ENCODE measurements around the gene GAS2L1. TPM values are rescaled to one million over a fixed set of nuclear protein-coding genes. Genes with fewer than 3 reads are reported as not detected.

GAS2L1 gene
- polyA plus RNA-seq, 1 donor from 2014 or later, result 0.77 TPM

GRCh38 chr22:29317827-29318454 lies 11.5 kb downstream of the GAS2L1 start:
- TF ChIP-seq EP300 (conservative IDR thresholded peaks at IDR 0.05; ENCODE audit: poor library complexity, severe bottlenecking) (no peak), TAF1 (IDR thresholded peaks at IDR 0.05; ENCODE audit: low read depth) (no peak), RAD21 (conservative IDR thresholded peaks at IDR 0.05) (no peak), REST (IDR thresholded peaks at IDR 0.05; ENCODE audit: borderline replicate concordance) (no peak), EZH2 (IDR thresholded peaks at IDR 0.05; ENCODE audit: borderline replicate concordance, insufficient read depth, low read length, poor library complexity, severe bottlenecking) (no peak), CTCF (IDR thresholded peaks at IDR 0.05; ENCODE audit: poor library complexity, severe bottlenecking) (no peak), POLR2AphosphoS5 (IDR thresholded peaks at IDR 0.05) (no peak), MXI1 (conservative IDR thresholded peaks at IDR 0.05; ENCODE audit: poor library complexity, severe bottlenecking) (no peak), SMC3 (conservative IDR thresholded peaks at IDR 0.05; ENCODE audit: poor library complexity) (no peak)
- Histone ChIP-seq H3K79me2 (replicated peaks; ENCODE audit: insufficient read depth, low read length) (no peaks in the 10 kb centered on the region), H3K36me3 (ENCODE audit: insufficient read depth, low read length) (no peaks in the 10 kb centered on the region), H3K4me3 (ENCODE audit: low read length) (no peak overlapping the region), H4K20me1 (ENCODE audit: insufficient read depth) (no peaks in the 10 kb centered on the region), H3K4me2 (ENCODE audit: low read length) (no peak overlapping the region), H3K9me3 (ENCODE audit: low read length) (no peaks in the 10 kb centered on the region), H3F3A (ENCODE audit: insufficient read depth, low read length, poor library complexity, severe bottlenecking) (no peaks in the 10 kb centered on the region), H3K9ac (ENCODE audit: low read length) (no peak overlapping the region), H3K27me3 (ENCODE audit: insufficient read depth, low read depth, low read length) (peaks cover 39% of the 10 kb centered on the region), H3K27ac (ENCODE audit: low read length) (no peak overlapping the region), H3K9me2 (ENCODE audit: insufficient read depth, low read length) (no peaks in the 10 kb centered on the region), H2AFZ (ENCODE audit: low read depth, low read length) (no peak overlapping the region)

- H2AFZ ChIP-seq (ENCODE audit: low read depth, low read length), result no peak overlapping the region
- no peaks in the 10 kb centered on the region for H3K9me3 ChIP-seq (ENCODE audit: low read length)
- peaks cover 27% of the 10 kb centered on the region for H3K27me3 ChIP-seq (ENCODE audit: insufficient read depth, low read depth, low read length)
- no peaks in the 10 kb centered on the region for H3K79me2 ChIP-seq (replicated peaks; ENCODE audit: insufficient read depth, low read length)
- H3F3A ChIP-seq (ENCODE audit: insufficient read depth, low read length, poor library complexity, severe bottlenecking), result no peaks in the 10 kb centered on the region
- H3K4me2 ChIP-seq (ENCODE audit: low read length), result no peak overlapping the region
- TF ChIP-seq EZH2 (IDR thresholded peaks at IDR 0.05; ENCODE audit: borderline replicate concordance, insufficient read depth, low read length, poor library complexity, severe bottlenecking) (no peak), SMC3 (conservative IDR thresholded peaks at IDR 0.05; ENCODE audit: poor library complexity) (no peak), REST (IDR thresholded peaks at IDR 0.05; ENCODE audit: borderline replicate concordance) (no peak), CTCF (IDR thresholded peaks at IDR 0.05; ENCODE audit: poor library complexity, severe bottlenecking) (no peak), EP300 (conservative IDR thresholded peaks at IDR 0.05; ENCODE audit: poor library complexity, severe bottlenecking) (no peak), MXI1 (conservative IDR thresholded peaks at IDR 0.05; ENCODE audit: poor library complexity, severe bottlenecking) (no peak), TAF1 (IDR thresholded peaks at IDR 0.05; ENCODE audit: low read depth) (no peak), POLR2AphosphoS5 (IDR thresholded peaks at IDR 0.05) (no peak), RAD21 (conservative IDR thresholded peaks at IDR 0.05) (no peak)
- H4K20me1 ChIP-seq (ENCODE audit: insufficient read depth), result no peaks in the 10 kb centered on the region
- H3K9me2 ChIP-seq (ENCODE audit: insufficient read depth, low read length), result no peaks in the 10 kb centered on the region
- no peak overlapping the region for H3K27ac ChIP-seq (ENCODE audit: low read length)
- H3K4me3 ChIP-seq (ENCODE audit: low read length), result no peak overlapping the region
- H3K36me3 ChIP-seq (ENCODE audit: insufficient read depth, low read length), result no peaks in the 10 kb centered on the region
- H3K9ac ChIP-seq (ENCODE audit: low read length), result no peak overlapping the region
Observed at GRCh38 chr22:29319072-29319471, 12.6 kb downstream of the GAS2L1 start.
